Left lung (tissue), 10 donors: ENCODE data around the gene CNTN5. TPM values are rescaled to one million over a fixed set of nuclear protein-coding genes. Genes with fewer than 3 reads are reported as not detected.

Experiments used
- ATAC-seq: fragments of 200-7000 bp; cut with Tn5 transposase; one replicate; pipeline ENCODE4 v1.9.1; 2020; ENCODE audit warnings: moderate library complexity
- DNase-seq, 4 donors: peaks; one replicate each; pipeline ENCODE4 v3.0.0-alpha.2; 2013 to 2020
- H3K27ac ChIP-seq, 2 donors: fragments of 200-600 bp; sonication (generic) in 1 of 2; one replicate each; pipeline versions ENCODE4 v1.5.0 to v1.8.0; 2020 to 2021
- H3K27me3 ChIP-seq, 2 donors: fragments of 200-600 bp; sonication (generic) in 1 of 2; one replicate each; pipeline versions ENCODE4 v1.5.0 to v1.8.0; 2020 to 2021
- H3K36me3 ChIP-seq, 2 donors: fragments of 200-600 bp; sonication (generic) in 1 of 2; one replicate each; pipeline versions ENCODE4 v1.5.0 to v1.8.0; 2020 to 2021
- H3K4me1 ChIP-seq, 2 donors: fragments of 200-600 bp; one replicate each; pipeline ENCODE4 v1.8.0; 2021
- H3K4me3 ChIP-seq, 2 donors: fragments of 200-600 bp; sonication (generic) in 1 of 2; one replicate each; pipeline versions ENCODE4 v1.5.0 to v1.8.0; 2020 to 2021; ENCODE audit warnings: mild to moderate bottlenecking in 1 of 2
- H3K9me3 ChIP-seq, 2 donors: fragments of 200-600 bp; sonication (generic) in 1 of 2; one replicate each; pipeline versions ENCODE4 v1.5.0 to v1.8.0; 2020 to 2021
- CTCF ChIP-seq, 2 donors: fragments of 200-600 bp; sonication (generic) in 1 of 2; IDR thresholded peaks; one replicate each; pipeline versions ENCODE4 v1.5.0 to v1.8.0; 2021; ENCODE audit warnings: antibody characterized with exemption in 2 of 2
- intact Hi-C, 2 donors: fragments of 100-400 bp; cut with DNase I; formaldehyde crosslinking; loops; one replicate each; pipeline versions ENCODE4 v1.11.2 to v1.14.2; 2022
- polyA plus RNA-seq, 6 donors: library from polyadenylated mRNA; unstranded; fragments of 120-200 nt; gene quantifications; one replicate each; pipeline ENCODE4 v1.2.1, GENCODE V29; 2013; ENCODE audit not compliant: insufficient read length in 6 of 6
- total RNA-seq, 2 donors: library from RNA; stranded (reverse); fragmentation: NEBNext Ultra II Directional; extraction: Animal tissue kit (Norgen Biotek cat#: 25700); gene quantifications; one replicate each; pipeline ENCODE4 v1.2.1, GENCODE V29; 2021
- donor health status: DM: no; HTN: yes; CAD: no.
- donor health status: DM: no; HTN: no; CAD: no.

Gene CNTN5
- total and polyA plus RNA-seq, 8 donors, result 0.08 to 0.34 (median 0.24) TPM; not detected in 1

DNA sequence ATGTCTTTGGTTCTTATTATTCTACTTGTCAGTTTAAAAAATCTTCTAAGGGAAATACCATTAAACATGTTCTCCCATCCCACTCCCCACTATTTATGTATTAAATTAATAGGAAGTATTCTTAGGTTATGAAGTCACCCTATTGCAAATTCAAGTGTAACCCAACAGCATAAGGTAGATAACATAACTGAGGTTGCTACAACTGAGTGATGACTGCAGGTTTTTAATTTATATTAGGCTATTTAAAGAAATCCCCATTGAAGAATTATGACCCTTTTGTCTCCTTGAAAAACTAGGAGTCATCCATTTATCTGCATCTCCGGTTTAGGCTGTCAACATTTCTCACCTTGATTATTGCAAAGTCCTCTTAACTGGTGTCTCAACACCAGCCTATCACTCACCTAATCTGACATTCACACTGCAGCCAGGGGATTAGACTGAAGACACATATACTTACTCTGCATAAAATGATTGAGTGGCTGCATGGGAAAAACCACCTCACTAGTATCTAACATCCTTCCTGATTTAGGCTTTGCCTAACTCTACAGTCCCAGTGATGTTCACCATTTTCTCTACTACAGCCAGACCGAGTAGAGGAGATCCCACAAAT, 649.4 kb downstream of the CNTN5 start:
- DNase-seq, result no peak
- Histone ChIP-seq H3K27ac (no peak overlapping the region), H3K9me3 (peaks cover 0 to 4% of the 10 kb centered on the region in 2 donors), H3K4me3 (no peak overlapping the region), H3K36me3 (no peaks in the 10 kb centered on the region), H3K4me1 (no peaks in the 10 kb centered on the region), H3K27me3 (no peaks in the 10 kb centered on the region)
- ATAC-seq, result no peak
- no peak for TF ChIP-seq CTCF (IDR thresholded peaks at IDR 0.05)
- intact Hi-C loops, result no loop called here

DNA sequence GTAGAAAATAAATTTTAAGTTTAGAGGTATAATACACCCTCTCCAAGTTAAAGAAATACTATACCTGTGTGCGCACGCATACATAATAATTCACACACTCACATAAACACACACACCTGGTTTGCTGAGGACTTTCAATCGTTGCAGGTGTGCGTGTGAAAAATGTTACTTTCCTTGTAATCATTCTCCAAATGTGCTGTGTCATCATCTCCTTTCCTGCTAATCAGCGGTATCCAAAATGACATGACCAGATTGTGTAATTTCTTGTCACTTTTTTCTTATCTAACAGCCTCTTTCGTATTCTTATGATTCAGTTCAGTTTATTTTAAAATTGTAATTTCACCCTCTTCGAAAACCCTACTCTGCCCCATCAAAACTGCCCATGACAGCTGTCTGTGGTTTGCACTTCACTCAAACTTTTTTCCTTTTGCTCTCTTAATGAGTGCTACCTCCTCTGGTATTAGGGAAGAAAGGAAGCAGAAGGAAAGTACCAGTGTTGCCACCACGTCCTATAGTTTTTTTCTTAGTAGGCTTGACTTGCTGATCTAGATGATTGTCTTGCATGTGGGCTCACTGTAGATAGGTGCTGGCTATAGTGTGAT, 651.2 kb downstream of the CNTN5 start:
- Histone ChIP-seq H3K4me3 (no peak overlapping the region), H3K4me1 (no peaks in the 10 kb centered on the region), H3K27me3 (no peaks in the 10 kb centered on the region), H3K9me3 (peaks cover 0 to 4% of the 10 kb centered on the region in 2 donors), H3K36me3 (no peaks in the 10 kb centered on the region), H3K27ac (no peak overlapping the region)
- DNase-seq (no peak), ATAC-seq (no peak)
- TF ChIP-seq CTCF (IDR thresholded peaks at IDR 0.05), result no peak
- intact Hi-C loops, result no loop called here

DNA sequence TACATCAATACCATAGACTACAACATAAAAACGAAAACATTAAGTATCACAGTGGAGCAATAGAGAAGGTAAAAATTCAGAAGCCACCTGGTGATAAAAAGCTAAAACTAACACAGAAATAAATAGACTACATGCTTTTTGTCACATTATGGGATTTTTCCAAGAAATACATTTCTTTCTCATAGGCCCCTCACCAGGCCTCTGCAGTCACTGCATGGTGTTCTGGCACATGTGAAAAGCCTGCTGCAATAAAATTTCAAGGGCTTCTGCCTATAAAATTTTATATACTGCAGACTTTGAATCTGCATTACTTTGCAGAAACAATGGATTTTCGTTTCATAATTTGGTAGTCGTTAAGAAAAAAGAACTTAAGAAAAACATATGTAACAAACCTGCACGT, 655.5 kb downstream of the CNTN5 start:
- Histone ChIP-seq H3K9me3 (peaks cover 0 to 4% of the 10 kb centered on the region in 2 donors), H3K4me1 (no peaks in the 10 kb centered on the region), H3K27me3 (no peaks in the 10 kb centered on the region), H3K27ac (no peak overlapping the region), H3K4me3 (no peak overlapping the region), H3K36me3 (no peaks in the 10 kb centered on the region)
- intact Hi-C loops, result no loop called here
- DNase-seq (no peak), ATAC-seq (no peak)
- no peak for TF ChIP-seq CTCF (IDR thresholded peaks at IDR 0.05)

GRCh38 chr11:99682171-99682570, 661.4 kb downstream of the CNTN5 start:
- Histone ChIP-seq H3K9me3 (no peaks in the 10 kb centered on the region), H3K27me3 (no peaks in the 10 kb centered on the region), H3K4me1 (no peaks in the 10 kb centered on the region), H3K27ac (no peak overlapping the region), H3K4me3 (no peak overlapping the region), H3K36me3 (no peaks in the 10 kb centered on the region)
- intact Hi-C loops, result no loop called here
- ATAC-seq (no peak), DNase-seq (no peak)
- no peak for TF ChIP-seq CTCF (IDR thresholded peaks at IDR 0.05)

- Histone ChIP-seq H3K4me1 (no peaks in the 10 kb centered on the region), H3K4me3 (no peak overlapping the region), H3K27me3 (no peaks in the 10 kb centered on the region), H3K9me3 (no peaks in the 10 kb centered on the region), H3K36me3 (no peaks in the 10 kb centered on the region), H3K27ac (no peak overlapping the region)
- ATAC-seq (no peak), DNase-seq (no peak)
- intact Hi-C loops, result no loop called here
- TF ChIP-seq CTCF (IDR thresholded peaks at IDR 0.05), result no peak
Measured at GRCh38 chr11:99682646-99683045, 661.9 kb downstream of the CNTN5 start.
